NCI-H2029 treated with DMSO at 0.1 percent for 48 hours (cell line): ENCODE results near the gene NPPC.

Experiments
- DNase-seq: peaks from one replicate; lab custom pipeline; 2025; lab: John Stamatoyannopoulos, UW

Gene NPPC

DNA sequence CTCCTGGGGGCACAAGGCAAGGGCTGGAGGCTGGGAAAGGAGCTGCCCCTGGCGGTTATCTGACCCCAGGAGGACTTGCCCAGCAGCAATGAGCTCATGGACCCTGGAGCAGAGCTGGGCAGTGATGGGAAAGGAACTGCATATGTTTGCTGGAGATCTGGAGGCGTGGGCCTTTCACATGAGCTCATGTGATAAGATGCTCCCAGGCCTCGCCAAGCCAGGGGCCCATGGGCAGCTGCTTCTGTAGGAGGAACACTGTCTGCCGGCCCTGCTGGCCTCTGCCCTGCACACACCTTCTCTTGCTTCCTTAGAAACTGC, 9.0 kb upstream of the NPPC start:
- DNase-seq: no peak

DNA sequence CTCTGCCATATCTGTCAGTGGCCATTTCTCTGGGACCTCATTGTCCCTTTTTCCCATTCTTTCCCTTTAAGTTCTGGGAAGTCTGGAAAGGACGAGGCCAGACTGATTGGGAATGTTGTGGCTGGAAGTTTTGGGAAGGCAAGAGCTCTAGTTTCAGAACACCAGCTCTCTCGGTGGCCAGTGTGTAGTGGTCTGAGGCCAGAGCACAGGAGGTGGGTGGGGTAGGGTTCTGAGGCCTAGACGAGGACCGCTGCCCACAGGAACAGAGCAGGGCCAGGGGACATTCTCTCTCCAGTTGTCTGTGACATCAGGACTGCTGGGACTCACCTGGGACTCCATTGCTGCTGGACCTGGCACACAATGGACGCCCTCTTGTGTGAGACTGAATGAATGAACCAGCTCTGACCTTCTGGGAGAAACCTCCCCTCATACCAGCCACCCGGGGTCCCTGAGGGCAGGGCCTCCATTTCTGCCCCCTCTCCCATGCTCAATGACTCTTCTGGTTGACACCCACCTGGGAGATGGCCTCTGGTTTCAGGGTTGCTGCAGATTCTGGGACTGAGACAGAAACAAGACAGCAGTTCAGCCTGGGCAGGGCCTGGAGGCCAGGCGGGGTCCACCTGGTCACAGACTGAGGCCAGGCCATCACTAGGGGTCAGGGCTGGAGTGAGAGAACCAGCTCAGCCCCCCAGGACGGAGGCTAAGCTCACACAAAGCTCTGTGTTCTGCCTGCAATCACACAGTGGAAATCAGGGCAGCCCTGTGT, 8.4 kb upstream of the NPPC start:
- DNase-seq: no peak

DNA sequence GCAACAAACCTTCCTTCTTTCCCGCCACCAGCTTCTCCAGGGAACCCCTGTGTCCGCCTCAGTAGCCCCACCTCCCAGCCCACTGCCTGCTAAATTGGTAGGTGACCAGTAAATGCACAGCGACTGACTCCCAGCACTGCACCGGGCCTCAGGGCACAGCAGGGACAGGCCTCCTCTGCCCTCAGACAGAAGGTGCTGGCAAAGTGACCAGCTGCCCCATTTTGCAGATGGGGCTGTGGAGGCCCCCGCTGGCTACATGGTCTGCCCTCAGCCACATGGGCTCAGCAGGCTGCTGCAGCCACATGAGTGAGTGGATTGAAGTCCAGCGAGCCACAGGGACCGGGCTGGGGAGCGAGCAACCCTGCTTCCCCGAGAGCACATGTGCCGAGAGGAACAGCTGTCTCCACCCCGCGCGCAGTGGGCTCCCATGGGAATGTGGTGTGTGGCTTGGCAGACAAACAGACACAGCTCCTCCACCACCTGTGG, 7.8 kb upstream of the NPPC start:
- DNase-seq: no peak

DNA sequence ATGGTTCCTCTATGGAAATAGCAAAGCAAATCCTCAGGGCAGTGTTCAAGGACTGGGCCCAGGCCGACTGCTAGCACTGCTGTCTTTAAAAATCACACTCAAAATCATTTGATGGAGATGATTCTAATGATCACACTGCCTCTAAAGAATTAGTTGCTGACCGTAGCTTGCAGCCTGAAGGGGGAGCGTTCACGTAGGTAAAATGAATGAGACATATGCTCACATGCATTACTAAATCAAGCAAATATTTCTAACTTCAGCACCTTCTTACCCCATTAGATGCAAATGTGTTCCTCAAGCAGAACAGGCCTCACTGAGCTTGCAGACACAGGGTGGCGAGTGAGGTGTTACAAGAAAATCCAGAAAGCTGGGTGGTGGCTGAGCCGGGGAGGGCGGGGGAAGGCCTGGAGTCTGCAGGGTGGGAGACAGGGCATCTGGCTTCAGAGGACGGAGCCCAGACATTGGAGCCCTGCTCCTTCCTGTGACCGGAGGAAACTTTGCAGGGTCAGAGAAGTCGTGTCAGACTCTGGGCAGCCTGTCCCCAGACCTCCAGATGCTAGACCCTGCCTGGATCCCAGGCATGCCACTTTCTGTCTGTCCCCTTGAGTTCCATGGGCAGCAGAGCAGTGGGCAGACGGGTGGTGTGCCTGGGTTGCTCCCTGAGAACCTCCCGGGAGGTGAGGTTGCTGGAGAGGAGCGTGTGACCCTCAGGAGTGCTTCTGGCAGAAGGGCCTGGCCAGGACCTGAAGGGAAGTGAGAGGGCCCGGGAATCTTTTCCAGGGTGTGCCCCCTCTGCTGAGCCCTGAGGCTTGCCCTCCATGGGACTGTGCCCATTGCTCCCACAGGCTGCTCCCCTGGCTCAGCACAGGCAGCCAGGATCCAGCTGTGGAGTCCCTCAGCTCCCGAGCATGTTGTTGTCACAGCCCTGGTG, 7.1 kb upstream of the NPPC start:
- DNase-seq: no peak

DNA sequence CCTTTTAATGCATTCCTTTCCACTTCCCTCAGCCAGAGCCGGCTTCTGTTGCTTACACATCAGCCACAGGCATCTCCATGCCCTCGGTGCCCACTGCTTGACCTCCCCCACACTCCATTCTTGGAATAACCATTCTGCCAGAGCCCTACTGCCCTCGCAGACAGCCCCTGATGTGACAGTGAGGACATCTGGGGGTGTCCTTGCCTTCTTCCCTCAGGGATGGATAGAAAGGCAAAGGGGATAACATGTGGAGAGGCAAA, 6.4 kb upstream of the NPPC start:
- DNase-seq: no peak

DNA sequence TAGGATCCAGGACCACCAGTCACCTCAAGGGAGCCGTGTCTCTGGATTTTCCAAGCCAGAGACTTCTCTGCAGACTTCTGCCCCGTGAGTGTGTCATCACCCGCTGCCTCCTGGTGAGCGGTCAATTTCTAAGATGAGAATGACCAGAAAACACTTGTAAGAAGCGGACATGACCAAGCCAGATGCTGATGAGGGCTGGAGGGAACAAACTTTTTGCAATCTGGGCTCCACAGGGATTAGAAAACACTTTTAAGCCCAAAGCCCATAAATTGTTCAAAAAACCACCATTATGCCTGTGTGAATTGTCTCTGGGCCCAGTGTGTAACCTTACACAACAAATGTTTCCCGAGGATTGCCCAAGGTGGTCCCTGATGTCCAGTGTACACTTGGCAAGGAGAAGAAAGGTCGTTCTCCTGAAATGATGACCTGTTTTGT, 5.3 kb upstream of the NPPC start:
- DNase-seq: no peak

DNA sequence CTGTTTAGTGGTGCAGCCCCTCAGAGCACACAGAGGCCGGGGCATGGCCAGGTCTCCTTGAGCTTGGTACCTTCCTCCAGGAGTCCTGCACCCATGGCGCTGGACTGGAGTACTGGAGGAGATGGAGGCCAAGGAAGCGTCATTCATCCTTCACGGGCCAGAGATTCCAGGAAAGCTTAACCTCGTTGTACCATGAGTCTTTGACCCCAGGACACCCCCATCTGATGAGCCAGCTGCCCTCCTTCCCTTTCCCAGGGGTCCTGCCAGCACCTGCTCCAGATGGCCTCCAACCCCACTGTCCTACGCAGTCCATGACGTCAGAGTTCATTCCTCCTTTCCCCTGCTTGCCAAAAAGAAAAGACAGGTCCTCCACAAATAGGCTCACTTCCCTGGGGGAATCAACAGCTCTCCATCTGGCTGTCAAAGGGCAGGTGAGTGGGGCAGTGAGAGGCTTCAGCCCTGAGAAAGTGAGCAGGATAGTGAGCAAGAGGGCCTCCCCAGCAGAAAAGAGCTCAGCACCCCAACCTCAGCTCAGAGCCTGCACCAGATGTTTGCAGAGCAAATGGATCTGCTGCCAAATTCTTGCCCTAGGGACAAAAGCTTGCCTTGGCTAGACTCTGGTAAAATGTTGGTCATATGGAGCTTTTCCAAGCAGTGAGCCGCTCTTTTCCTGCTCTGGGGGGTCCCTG, 4.5 kb upstream of the NPPC start:
- DNase-seq: no peak

DNA sequence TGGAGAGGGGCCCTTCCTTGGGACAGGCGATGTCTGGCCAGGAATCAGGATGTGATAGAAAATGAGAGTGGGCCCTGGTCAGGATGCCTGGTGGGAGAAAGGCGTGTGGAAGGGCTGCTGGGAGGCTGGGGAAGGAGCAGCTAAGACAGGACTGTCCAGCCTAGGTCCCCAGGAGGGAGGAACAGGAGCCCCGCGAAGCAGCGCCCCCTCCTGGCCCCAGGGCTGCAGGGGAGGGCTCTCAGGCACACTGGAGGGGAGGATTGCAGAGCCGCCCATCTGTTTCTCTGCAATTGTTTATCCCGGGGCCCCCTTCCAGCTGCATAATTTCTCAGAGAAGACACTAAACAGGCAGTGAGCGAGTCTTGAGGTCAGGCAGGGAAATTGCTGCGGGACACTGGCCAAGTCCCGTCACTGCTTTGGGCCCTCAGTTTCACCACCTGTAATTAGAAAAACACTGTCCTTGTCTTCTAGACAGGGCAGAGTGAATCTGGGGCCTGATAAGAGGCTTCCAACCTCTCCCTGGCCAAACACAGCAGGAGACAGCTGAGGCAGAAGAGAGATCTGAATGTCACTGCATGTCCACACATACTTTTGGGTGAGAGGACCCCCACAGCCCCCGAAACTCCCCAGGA, 3.9 kb upstream of the NPPC start:
- no peak for DNase-seq

- no peak for DNase-seq
Measured at GRCh38 chr2:231928901-231929725, 2.9 kb upstream of the NPPC start.

GRCh38 chr2:231928481-231928880, 2.3 kb upstream of the NPPC start:
- no peak for DNase-seq

GRCh38 chr2:231927566-231927890, 1.3 kb upstream of the NPPC start:
- DNase-seq: no peak

GRCh38 chr2:231926761-231927565, 767 bp upstream of the NPPC start:
- no peak for DNase-seq

DNA sequence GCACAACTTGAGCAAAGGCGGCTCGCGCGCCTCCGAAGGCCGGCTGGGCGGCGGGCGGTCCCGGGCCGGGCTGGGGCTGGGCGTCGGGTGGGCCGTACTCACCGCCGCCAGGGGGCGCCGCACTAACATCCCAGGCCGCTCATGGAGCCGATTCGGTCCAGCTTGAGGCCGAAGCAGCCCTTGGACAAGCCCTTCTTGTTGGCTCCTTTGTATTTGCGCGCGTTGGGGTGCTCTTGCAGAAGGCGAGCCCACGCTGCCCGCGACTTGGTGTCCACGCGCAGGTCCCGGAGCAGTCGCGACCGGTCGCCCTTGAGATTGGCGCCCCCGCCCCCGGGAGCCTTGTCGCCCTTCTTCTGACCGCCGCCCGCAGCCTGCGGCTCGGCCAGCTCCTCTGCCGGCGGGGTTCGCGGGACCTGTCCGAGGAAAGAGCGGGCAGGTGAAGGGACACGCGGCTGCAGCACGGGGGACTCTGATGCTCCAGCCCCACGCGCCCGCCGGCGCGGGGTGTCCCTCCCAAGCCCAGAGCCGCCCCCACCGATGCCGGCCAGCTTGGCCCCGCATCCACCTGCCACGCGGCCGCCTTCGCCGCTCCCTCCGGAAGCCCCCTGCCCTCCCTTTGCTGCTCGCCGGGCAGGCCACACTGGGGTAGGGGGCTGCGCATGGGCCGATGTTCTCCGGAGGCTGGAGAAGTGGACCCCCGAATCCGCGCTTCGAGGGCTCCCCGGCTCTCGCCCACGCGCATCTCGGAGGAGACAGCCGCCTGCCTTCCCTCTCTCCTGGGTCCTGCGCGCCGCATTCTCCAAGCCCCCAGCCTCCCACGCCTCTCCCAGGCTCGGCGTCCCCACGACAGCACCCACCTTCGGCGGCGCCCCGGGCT, 655 bp downstream of the NPPC start:
- DNase-seq: no peak

DNA sequence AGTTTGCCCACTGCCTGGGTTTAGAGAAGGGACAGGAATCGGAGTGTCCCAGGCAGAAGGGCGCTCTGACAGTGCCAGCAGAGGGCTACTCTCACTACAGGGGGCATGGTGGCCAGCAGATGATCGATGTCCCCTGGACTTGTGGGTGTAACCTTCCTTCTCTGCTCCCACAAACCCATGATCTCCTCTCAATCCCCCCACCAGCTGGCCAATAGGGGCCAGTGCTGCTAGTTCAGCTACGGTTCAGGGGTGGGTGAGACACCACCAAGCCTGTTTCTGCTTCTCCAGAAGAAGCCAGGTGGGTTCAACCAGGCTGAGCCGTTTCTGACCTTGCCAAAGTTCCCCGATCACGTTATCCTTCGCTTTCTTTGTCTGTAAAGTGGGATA, 1.3 kb downstream of the NPPC start:
- no peak for DNase-seq

DNA sequence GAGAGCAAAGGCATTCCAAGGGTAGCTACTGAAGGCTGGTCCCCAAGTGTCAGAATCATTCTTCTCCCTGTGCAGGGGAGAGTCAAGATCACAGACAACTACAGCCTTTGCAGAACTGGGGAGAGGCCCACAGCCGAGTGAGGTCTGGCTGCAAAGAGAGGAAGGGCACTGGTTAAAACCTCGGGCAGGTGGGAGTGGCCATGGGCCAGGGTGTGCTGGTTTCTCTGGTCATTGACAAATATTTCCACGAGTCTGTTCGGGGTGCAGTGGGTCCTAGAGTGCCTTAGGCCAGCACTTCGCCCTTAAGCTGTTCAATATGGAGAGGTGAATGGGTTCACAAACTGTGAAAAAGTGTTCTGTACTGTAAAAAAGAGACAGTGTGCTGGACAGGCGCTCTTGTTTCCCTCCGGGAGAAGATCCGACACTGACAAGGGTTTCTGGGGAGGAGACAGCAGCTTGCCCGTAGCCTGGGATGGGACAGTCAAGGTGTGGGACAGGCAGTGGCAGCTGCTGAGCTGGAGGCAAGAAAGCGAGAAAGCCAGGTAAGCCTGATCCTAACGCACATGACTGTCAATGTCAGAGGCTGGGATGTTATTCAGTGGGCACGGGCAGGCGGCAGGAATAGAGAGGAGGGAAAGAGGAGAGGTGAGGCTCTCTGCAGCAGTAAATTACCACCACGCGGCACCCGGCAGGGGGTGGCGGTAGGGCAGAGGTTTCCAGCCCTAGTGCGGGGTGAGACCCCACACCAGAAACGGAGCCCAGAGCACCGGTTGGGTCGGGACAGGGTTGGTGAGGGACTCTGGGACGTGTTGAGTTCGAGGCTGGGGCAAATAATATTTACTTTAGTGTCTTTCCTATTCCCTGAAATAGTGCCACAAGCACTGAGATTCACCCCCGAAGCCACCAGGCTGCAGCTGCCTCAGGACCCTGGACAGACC, 2.0 kb downstream of the NPPC start:
- no peak for DNase-seq

DNA sequence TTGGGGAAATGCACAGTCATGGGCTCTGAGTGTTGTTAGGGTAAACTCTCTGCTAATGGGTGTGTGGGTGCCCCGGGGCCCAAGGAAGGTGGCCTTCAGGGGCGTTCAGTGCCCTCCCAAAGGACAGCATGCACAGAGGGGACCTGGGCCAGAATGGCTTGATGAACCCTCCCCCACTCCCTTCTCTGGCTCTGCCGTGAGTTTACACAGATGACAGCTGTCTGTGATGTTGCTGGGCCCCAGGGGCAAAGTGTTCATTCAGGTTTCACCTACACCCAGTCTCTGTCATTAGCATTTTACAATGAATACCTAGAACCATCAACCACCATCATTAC, 3.2 kb downstream of the NPPC start:
- DNase-seq: no peak

DNA sequence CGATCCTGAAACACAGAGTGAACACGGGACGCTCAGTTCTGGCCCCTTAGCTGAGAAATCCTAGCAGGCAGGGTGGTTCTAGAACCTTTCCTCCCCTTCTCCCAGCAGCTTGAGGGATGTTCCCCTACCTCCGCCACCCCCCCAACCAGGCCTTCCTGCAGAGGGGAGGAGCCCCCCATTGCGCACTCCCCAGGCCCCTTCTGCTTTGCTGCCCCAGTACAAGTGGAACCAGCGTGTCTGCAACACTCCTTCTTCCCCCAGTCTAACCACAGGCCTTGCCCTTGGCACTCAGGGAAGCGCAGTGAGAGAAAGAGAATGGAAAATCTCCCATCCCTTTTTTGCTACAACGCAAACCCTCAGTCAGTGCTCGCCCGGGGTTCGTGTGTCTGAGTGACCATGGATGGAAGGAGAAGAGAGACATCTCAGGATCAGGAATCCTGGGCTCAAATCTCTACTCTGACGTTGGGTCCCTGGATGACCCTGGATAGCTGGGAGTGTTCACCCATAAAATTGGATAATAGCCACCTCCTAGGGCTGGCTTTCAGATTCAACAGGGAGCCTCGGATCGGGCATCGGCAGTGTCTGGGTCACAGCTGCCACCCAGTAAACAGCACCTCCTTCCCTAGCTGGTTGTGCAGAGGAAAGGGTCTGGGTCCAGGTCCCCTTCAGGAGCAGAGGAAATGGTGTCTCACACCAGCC, 3.7 kb downstream of the NPPC start:
- no peak for DNase-seq

DNA sequence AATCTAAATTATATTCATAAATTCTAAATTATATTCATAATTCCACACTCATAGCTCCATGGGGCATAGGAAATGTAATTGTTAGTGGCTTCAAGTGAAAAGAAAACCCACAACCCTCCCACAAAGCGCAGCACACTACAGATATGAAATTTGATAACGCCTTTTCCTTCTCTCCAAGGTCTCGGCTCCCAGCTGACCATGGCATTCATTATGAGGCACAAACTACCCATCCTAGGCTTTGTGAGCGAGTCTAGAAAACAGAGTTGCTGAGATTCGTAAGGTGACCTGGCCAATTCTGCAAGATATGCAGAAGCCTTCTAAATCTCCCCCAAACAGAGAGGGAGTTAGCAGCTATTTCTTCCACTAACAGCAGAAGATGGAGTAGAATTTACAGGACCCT, 5.4 kb downstream of the NPPC start:
- no peak for DNase-seq
